Neural cell (in vitro differentiated cells): ENCODE data around the gene ATP2C2. TPM values are rescaled to one million over a fixed set of nuclear protein-coding genes. Genes with fewer than 3 reads are reported as not detected.

ENCODE experiments used
- H2AFZ ChIP-seq: fragments of 200-600, 300-800 bp; sonication (generic), shearing (Covaris generic); 2 replicates; pipeline ENCODE4 v1.6.0; 2014; ENCODE audit warnings: low read depth, mild to moderate bottlenecking, antibody characterized with exemption, low read length, moderate library complexity
- H3F3A ChIP-seq: fragments of 200-600 bp; shearing (Covaris generic); 2 replicates; pipeline ENCODE4 v1.6.1; 2016; ENCODE audit warnings: mild to moderate bottlenecking, moderate library complexity, mixed read lengths, antibody characterized with exemption, low read length; ENCODE audit not compliant: insufficient read depth, poor library complexity, severe bottlenecking
- H3K27ac ChIP-seq: fragments of 200-600, 300-800 bp; sonication (generic), shearing (Covaris generic); 2 replicates; pipeline ENCODE4 v1.5.1; 2014; ENCODE audit warnings: mild to moderate bottlenecking, low read length, moderate library complexity
- H3K27me3 ChIP-seq: fragments of 300-800, 200-600 bp; sonication (generic), shearing (Covaris generic); 2 replicates; pipeline ENCODE4 v1.6.0; 2014; ENCODE audit warnings: mild to moderate bottlenecking, low read depth, low read length, moderate library complexity; ENCODE audit not compliant: insufficient read depth
- H3K36me3 ChIP-seq: fragments of 300-800, 200-600 bp; sonication (generic), shearing (Covaris generic); 2 replicates; pipeline ENCODE4 v1.5.1; 2014; ENCODE audit warnings: mild to moderate bottlenecking, antibody characterized with exemption, low read length, moderate library complexity; ENCODE audit not compliant: insufficient read depth
- H3K4me2 ChIP-seq: fragments of 300-800, 200-600 bp; sonication (generic), shearing (Covaris generic); 2 replicates; pipeline ENCODE4 v1.6.0; 2014; ENCODE audit warnings: mild to moderate bottlenecking, low read length
- H3K4me3 ChIP-seq: fragments of 300-800, 200-600 bp; sonication (generic), shearing (Covaris generic); 2 replicates; pipeline ENCODE4 v1.5.1; 2014; ENCODE audit warnings: mild to moderate bottlenecking, low read length, moderate library complexity
- H3K79me2 ChIP-seq: fragments of 200-600 bp; shearing (Covaris generic); replicated peaks from 2 replicates; pipeline ENCODE4 v1.6.0; 2014; ENCODE audit warnings: mild to moderate bottlenecking, low read length, moderate library complexity; ENCODE audit not compliant: insufficient read depth
- H3K9ac ChIP-seq: fragments of 300-800, 200-600 bp; sonication (generic), shearing (Covaris generic); 2 replicates; pipeline ENCODE4 v1.6.1; 2016; ENCODE audit warnings: mild to moderate bottlenecking, low read length, mixed read lengths
- H3K9me2 ChIP-seq: fragments of 200-600 bp; shearing (Covaris generic); 2 replicates; pipeline ENCODE4 v1.6.1; 2016; ENCODE audit warnings: mild to moderate bottlenecking, low read length, mixed read lengths; ENCODE audit not compliant: insufficient read depth
- H3K9me3 ChIP-seq: fragments of 200-600, 300-800 bp; sonication (generic), shearing (Covaris generic); 2 replicates; pipeline ENCODE4 v1.6.1; 2016; ENCODE audit warnings: mild to moderate bottlenecking, mixed run types, low read length, moderate library complexity, mixed read lengths
- H4K20me1 ChIP-seq: fragments of 200-600 bp; shearing (Covaris generic); 2 replicates; pipeline ENCODE4 v1.6.1; 2016; ENCODE audit warnings: mild to moderate bottlenecking, mixed run types; ENCODE audit not compliant: insufficient read depth
- EP300 ChIP-seq: fragments of 450-650 bp; conservative IDR thresholded peaks from 2 replicates; pipeline ENCODE4 v1.6.1; 2014; ENCODE audit warnings: antibody characterized with exemption, mild to moderate bottlenecking, moderate library complexity; ENCODE audit not compliant: poor library complexity, severe bottlenecking
- EZH2 ChIP-seq: fragments of 200-600, 300-800 bp; shearing (Covaris generic), sonication (generic); IDR thresholded peaks from 2 replicates; pipeline ENCODE4 v1.6.1; 2014; ENCODE audit warnings: antibody characterized with exemption, low read length, borderline replicate concordance, mild to moderate bottlenecking; ENCODE audit not compliant: insufficient read depth, poor library complexity, severe bottlenecking
- MXI1 ChIP-seq: fragments of 450-650 bp; conservative IDR thresholded peaks from 2 replicates; pipeline ENCODE4 v1.6.1; 2014; ENCODE audit warnings: antibody characterized with exemption, mild to moderate bottlenecking; ENCODE audit not compliant: poor library complexity, severe bottlenecking
- POLR2AphosphoS5 ChIP-seq: IDR thresholded peaks from 2 replicates; pipeline ENCODE4 v1.6.1; 2012
- RAD21 ChIP-seq: fragments of 450-650 bp; conservative IDR thresholded peaks from 2 replicates; pipeline ENCODE4 v1.6.1; 2014; ENCODE audit warnings: antibody characterized with exemption, mild to moderate bottlenecking, moderate library complexity
- SMC3 ChIP-seq: fragments of 450-650 bp; conservative IDR thresholded peaks from 2 replicates; pipeline ENCODE4 v1.6.1; 2014; ENCODE audit warnings: antibody characterized with exemption, mild to moderate bottlenecking, moderate library complexity; ENCODE audit not compliant: poor library complexity
- TAF1 ChIP-seq: IDR thresholded peaks from 2 replicates; pipeline ENCODE4 v1.6.1; 2012; ENCODE audit warnings: low read depth
- polyA plus RNA-seq: library from polyadenylated mRNA; depleted of rRNA; stranded (reverse); fragments of >200 nt; gene quantifications from 2 replicates; pipeline ENCODE4 v1.2.3, GENCODE V29; 2014
- TF ChIP-seq, protein P1 (sequence below): IDR thresholded peaks from 2 replicates; pipeline ENCODE4 v1.6.1; 2012; ENCODE audit warnings: borderline replicate concordance
- TF ChIP-seq, protein P2 (sequence below): fragments of 450-650 bp; IDR thresholded peaks from 2 replicates; pipeline ENCODE4 v1.5.1; 2014; ENCODE audit warnings: antibody characterized with exemption, mild to moderate bottlenecking, moderate library complexity; ENCODE audit not compliant: poor library complexity, severe bottlenecking

The ATP2C2 gene
- polyA plus RNA-seq, 1 donor from 2014 or later, result not detected

GRCh38 chr16:84326545-84326944, 41.8 kb upstream of the ATP2C2 start:
- no peaks in the 10 kb centered on the region for H4K20me1 ChIP-seq
- no peak overlapping the region for H3K4me3 ChIP-seq
- H3K9ac ChIP-seq, result no peak overlapping the region
- no peaks in the 10 kb centered on the region for H3K27me3 ChIP-seq
- no peaks in the 10 kb centered on the region for H3K9me3 ChIP-seq
- no peaks in the 10 kb centered on the region for H3K9me2 ChIP-seq
- no peak overlapping the region for H3K27ac ChIP-seq
- H3K36me3 ChIP-seq, result no peaks in the 10 kb centered on the region
- H3F3A ChIP-seq, result no peaks in the 10 kb centered on the region
- TF ChIP-seq MXI1 (no peak), RAD21 (no peak), SMC3 (no peak), POLR2AphosphoS5 (no peak), TAF1 (no peak), EP300 (no peak), EZH2 (no peak)
- TF ChIP-seq, protein P1, sequence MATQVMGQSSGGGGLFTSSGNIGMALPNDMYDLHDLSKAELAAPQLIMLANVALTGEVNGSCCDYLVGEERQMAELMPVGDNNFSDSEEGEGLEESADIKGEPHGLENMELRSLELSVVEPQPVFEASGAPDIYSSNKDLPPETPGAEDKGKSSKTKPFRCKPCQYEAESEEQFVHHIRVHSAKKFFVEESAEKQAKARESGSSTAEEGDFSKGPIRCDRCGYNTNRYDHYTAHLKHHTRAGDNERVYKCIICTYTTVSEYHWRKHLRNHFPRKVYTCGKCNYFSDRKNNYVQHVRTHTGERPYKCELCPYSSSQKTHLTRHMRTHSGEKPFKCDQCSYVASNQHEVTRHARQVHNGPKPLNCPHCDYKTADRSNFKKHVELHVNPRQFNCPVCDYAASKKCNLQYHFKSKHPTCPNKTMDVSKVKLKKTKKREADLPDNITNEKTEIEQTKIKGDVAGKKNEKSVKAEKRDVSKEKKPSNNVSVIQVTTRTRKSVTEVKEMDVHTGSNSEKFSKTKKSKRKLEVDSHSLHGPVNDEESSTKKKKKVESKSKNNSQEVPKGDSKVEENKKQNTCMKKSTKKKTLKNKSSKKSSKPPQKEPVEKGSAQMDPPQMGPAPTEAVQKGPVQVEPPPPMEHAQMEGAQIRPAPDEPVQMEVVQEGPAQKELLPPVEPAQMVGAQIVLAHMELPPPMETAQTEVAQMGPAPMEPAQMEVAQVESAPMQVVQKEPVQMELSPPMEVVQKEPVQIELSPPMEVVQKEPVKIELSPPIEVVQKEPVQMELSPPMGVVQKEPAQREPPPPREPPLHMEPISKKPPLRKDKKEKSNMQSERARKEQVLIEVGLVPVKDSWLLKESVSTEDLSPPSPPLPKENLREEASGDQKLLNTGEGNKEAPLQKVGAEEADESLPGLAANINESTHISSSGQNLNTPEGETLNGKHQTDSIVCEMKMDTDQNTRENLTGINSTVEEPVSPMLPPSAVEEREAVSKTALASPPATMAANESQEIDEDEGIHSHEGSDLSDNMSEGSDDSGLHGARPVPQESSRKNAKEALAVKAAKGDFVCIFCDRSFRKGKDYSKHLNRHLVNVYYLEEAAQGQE, result no peak
- TF ChIP-seq, protein P2, sequence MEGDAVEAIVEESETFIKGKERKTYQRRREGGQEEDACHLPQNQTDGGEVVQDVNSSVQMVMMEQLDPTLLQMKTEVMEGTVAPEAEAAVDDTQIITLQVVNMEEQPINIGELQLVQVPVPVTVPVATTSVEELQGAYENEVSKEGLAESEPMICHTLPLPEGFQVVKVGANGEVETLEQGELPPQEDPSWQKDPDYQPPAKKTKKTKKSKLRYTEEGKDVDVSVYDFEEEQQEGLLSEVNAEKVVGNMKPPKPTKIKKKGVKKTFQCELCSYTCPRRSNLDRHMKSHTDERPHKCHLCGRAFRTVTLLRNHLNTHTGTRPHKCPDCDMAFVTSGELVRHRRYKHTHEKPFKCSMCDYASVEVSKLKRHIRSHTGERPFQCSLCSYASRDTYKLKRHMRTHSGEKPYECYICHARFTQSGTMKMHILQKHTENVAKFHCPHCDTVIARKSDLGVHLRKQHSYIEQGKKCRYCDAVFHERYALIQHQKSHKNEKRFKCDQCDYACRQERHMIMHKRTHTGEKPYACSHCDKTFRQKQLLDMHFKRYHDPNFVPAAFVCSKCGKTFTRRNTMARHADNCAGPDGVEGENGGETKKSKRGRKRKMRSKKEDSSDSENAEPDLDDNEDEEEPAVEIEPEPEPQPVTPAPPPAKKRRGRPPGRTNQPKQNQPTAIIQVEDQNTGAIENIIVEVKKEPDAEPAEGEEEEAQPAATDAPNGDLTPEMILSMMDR, result no peak
- no peak overlapping the region for H2AFZ ChIP-seq
- no peak overlapping the region for H3K4me2 ChIP-seq
- no peaks in the 10 kb centered on the region for H3K79me2 ChIP-seq

DNA sequence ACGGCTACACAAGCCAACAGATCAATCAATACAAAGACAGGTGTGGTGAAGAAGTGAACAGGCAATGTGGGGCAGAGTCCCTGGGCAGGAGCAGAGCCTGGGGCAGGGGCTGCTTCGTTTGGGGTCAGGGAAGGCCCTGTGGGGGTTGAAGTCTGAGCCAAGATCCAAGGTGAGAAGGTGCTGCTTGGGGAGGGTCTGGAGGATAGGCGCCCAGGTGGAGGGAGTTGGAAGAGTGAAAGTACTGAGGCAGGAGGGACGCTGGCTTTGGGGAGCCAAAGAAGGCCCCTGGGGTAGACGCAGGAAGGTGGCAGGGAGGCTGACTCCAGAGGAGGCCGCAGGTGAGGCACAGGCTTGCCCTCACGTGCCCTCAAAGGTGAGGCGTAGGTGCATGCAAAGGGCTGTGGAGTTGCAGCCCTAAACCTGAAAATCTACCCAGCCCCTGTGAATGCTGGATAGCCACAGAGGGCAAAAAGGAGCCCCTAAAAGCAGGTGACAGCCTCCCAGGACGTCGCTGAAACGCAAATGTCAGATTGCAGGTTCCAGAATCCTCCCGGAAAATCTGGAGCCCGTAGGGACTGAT, 40.3 kb upstream of the ATP2C2 start:
- Histone ChIP-seq H3K79me2 (no peaks in the 10 kb centered on the region), H3K9me3 (no peaks in the 10 kb centered on the region), H2AFZ (no peak overlapping the region), H3K27me3 (no peaks in the 10 kb centered on the region), H3K4me2 (no peak overlapping the region), H3K9ac (no peak overlapping the region), H3K4me3 (no peak overlapping the region), H4K20me1 (no peaks in the 10 kb centered on the region), H3K27ac (no peak overlapping the region), H3K36me3 (no peaks in the 10 kb centered on the region), H3F3A (no peaks in the 10 kb centered on the region), H3K9me2 (no peaks in the 10 kb centered on the region)
- TF ChIP-seq MXI1 (no peak), EZH2 (no peak), SMC3 (no peak)

GRCh38 chr16:84329016-84329415, 39.3 kb upstream of the ATP2C2 start:
- H4K20me1 ChIP-seq, result no peaks in the 10 kb centered on the region
- no peak overlapping the region for H3K9ac ChIP-seq
- H3K27ac ChIP-seq, result no peak overlapping the region
- TF ChIP-seq, protein P2, result no peak
- no peak for TF ChIP-seq TAF1
- no peak for TF ChIP-seq POLR2AphosphoS5
- TF ChIP-seq EP300, result no peak
- TF ChIP-seq MXI1, result no peak
- H3K36me3 ChIP-seq, result no peaks in the 10 kb centered on the region
- no peaks in the 10 kb centered on the region for H3K27me3 ChIP-seq
- no peak overlapping the region for H3K4me2 ChIP-seq
- H3K79me2 ChIP-seq, result no peaks in the 10 kb centered on the region
- no peaks in the 10 kb centered on the region for H3K9me3 ChIP-seq
- H3K9me2 ChIP-seq, result no peaks in the 10 kb centered on the region
- no peak overlapping the region for H3K4me3 ChIP-seq
- H3F3A ChIP-seq, result no peaks in the 10 kb centered on the region
- H2AFZ ChIP-seq, result no peak overlapping the region
